NCI-H524 treated with DMSO at 0.1 percent for 48 hours (cell line): ENCODE measurements around the gene STK10.

Experiments used
- DNase-seq: peaks from one replicate; lab custom pipeline; 2025; lab: John Stamatoyannopoulos, UW

Gene STK10

GRCh38 chr5:172088801-172089200 lies 99.2 kb downstream of the STK10 start:
- DNase-seq: no peak

- no peak for DNase-seq
Measured at GRCh38 chr5:172086194-172086975, 101.6 kb downstream of the STK10 start.

- DNase-seq: no peak
Measured at GRCh38 chr5:172085738-172086137, 102.3 kb downstream of the STK10 start.

GRCh38 chr5:172082180-172082579 lies 105.8 kb downstream of the STK10 start:
- DNase-seq: no peak

- no peak for DNase-seq
Measured at GRCh38 chr5:172079876-172080275, 108.1 kb downstream of the STK10 start.

- DNase-seq: peak; percentile 1
Measured at GRCh38 chr5:172078726-172079345, 109.2 kb downstream of the STK10 start.

- peak; percentile 56 for DNase-seq
Measured at GRCh38 chr5:172077664-172078425, 110.2 kb downstream of the STK10 start.

- no peak for DNase-seq
Measured at GRCh38 chr5:172076761-172077244, 111.2 kb downstream of the STK10 start.

- no peak for DNase-seq
Measured at GRCh38 chr5:172075656-172076055, 112.4 kb downstream of the STK10 start.

GRCh38 chr5:172074896-172075295 lies 113.1 kb downstream of the STK10 start:
- no peak for DNase-seq

GRCh38 chr5:172071309-172071875 lies 116.6 kb downstream of the STK10 start:
- DNase-seq: no peak

- DNase-seq: no peak
Measured at GRCh38 chr5:172065431-172066065, 122.5 kb downstream of the STK10 start.

GRCh38 chr5:172064766-172065165 lies 123.3 kb downstream of the STK10 start:
- DNase-seq: no peak

GRCh38 chr5:172064358-172064757 lies 123.7 kb downstream of the STK10 start:
- no peak for DNase-seq

GRCh38 chr5:172063463-172064235 lies 124.4 kb downstream of the STK10 start:
- DNase-seq: no peak

- no peak for DNase-seq
Measured at GRCh38 chr5:172059661-172060100, 128.3 kb downstream of the STK10 start.

GRCh38 chr5:172058088-172058487 lies 129.9 kb downstream of the STK10 start:
- no peak for DNase-seq

- no peak for DNase-seq
Measured at GRCh38 chr5:172055996-172056395, 132.0 kb downstream of the STK10 start.

GRCh38 chr5:172055421-172055820 lies 132.6 kb downstream of the STK10 start:
- no peak for DNase-seq

GRCh38 chr5:172054611-172055153 lies 133.3 kb downstream of the STK10 start:
- no peak for DNase-seq
